Cerebellar nuclear complex (tissue), 1 donor: Measurements from ENCODE around the gene FLG.
"Not testable (repeated sequence)": the region's sequence is repeated elsewhere in the genome, so short reads cannot be mapped to it uniquely, and the experiment has no call there.

Source experiments
- DNase-seq, 2 experiments: peaks; one replicate each; lab custom pipeline; 2025; lab: John Stamatoyannopoulos, UW

Gene FLG

GRCh38 chr1:152256394-152256793 lies 68.6 kb downstream of the FLG start:
- not testable (repeated sequence) for DNase-seq
